Peyer's patch (tissue), 4 donors: Measurements from ENCODE around the gene ABHD6.

ENCODE experiments used
- CTCF ChIP-seq, 6 experiments: fragments of 450-650 bp in 4 of 6; fragments of 200-600 bp in 2 of 6; sonication (generic) in 1 of 6; IDR thresholded peaks; one replicate each; pipeline ENCODE4 v1.5.1; 2017 to 2019; ENCODE audit warnings: antibody characterized with exemption in 6 of 6, mild to moderate bottlenecking in 3 of 6, moderate library complexity in 1 of 6
- POLR2A ChIP-seq, 2 donors: fragments of 450-650 bp; IDR thresholded peaks; one replicate each; pipeline ENCODE4 v1.5.1; 2017; ENCODE audit warnings: antibody characterized with exemption in 2 of 2, mild to moderate bottlenecking in 2 of 2, moderate library complexity in 2 of 2

DNA sequence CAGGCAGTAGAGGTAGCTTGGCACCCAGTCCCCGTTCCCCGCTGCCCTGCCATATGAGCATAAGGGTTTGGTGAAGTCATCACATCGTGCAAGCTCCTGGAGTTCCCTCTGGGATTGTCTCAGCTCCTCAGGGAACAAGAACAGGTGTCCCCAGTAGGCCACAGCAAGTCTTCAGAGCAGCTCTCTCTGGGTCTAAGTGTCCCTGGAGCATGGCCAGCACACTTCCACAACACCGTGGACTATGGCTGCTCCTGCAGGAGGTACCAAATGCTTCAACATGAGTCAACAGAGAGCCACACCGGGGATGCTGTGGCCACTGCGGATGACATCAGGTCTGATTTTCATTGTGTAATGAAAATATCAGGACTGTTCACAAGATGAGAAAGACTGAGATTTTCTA lies 23.1 kb downstream of the ABHD6 start:
- TF ChIP-seq POLR2A (IDR thresholded peaks at IDR 0.05) (no peak), CTCF (IDR thresholded peaks at IDR 0.05) (no peak)
